ENCODE measurements around the gene SPRR5. TPM values are rescaled to one million over a fixed set of nuclear protein-coding genes. Genes with fewer than 3 reads are reported as not detected.

SPRR5 gene
- total and polyA plus RNA-seq, 2 donors (not counting 3 experiments of a cell fraction or from before 2014, with no cell fraction given): not detected

GRCh38 chr1:152912471-152912870 is 34.5 kb upstream of the SPRR5 start:
- H3K4me1 ChIP-seq (ENCODE audit: control insufficient read depth, extremely low read depth, insufficient read depth, low read length): no peaks in the 10 kb centered on the region
- no peaks in the 10 kb centered on the region for H3K9me1 ChIP-seq (replicated peaks; ENCODE audit: control insufficient read depth, extremely low read depth, insufficient read depth, low read length)
- DNase-seq (ENCODE audit: low read depth, low spot score) (no peak), FAIRE-seq (no peak)
- intact Hi-C loops (cut with micrococcal nuclease): no loop called here
- H3K27me3 ChIP-seq (ENCODE audit: control insufficient read depth in 2 of 2, insufficient read depth in 2 of 2, low read length in 2 of 2): no peaks in the 10 kb centered on the region
- dilution Hi-C loops (cut with MboI; ENCODE audit: extremely low pct_ligation_motif_present, low sequenced_read_pairs): no loop called here
- CTCF ChIA-PET: no interaction called here
- no peak overlapping the region for H3K9ac ChIP-seq (replicated peaks; ENCODE audit: extremely low read depth, insufficient read depth, low read length)
- no peak overlapping the region for H3K27ac ChIP-seq (ENCODE audit: insufficient read depth, low read depth, low read length)
- H4K20me1 ChIP-seq (replicated peaks; ENCODE audit: control insufficient read depth, extremely low read depth, insufficient read depth, low read length): no peaks in the 10 kb centered on the region
- H3K79me2 ChIP-seq (ENCODE audit: control insufficient read depth, insufficient read depth, low read length): no peaks in the 10 kb centered on the region
- TF ChIP-seq FOS (IDR thresholded peaks at IDR 0.05; ENCODE audit: borderline replicate concordance, insufficient read depth, low read length) (no peak), POLR2A (IDR thresholded peaks at IDR 0.05; ENCODE audit: low read depth, low read length) (no peak), EZH2 (IDR thresholded peaks at IDR 0.05; ENCODE audit: borderline replicate concordance, low read depth, low read length, severe bottlenecking) (no peak), MYC (IDR thresholded peaks at IDR 0.05; ENCODE audit: low read depth, low read length) (no peak), GATA2 (IDR thresholded peaks at IDR 0.05; ENCODE audit: insufficient read depth, insufficient read length, low read depth, low read length) (no peak), CTCF (IDR thresholded peaks at IDR 0.05; ENCODE audit: extremely low read depth in 1 of 2, insufficient read depth in 1 of 2, low read depth in 1 of 2, low read length in 2 of 2) (no peak), POLR2AphosphoS5 (IDR thresholded peaks at IDR 0.05; ENCODE audit: insufficient read depth, low read depth, low read length) (no peak), JUN (IDR thresholded peaks at IDR 0.05; ENCODE audit: borderline replicate concordance, insufficient read depth, insufficient read length, low read depth) (no peak), MAX (IDR thresholded peaks at IDR 0.05; ENCODE audit: insufficient read depth, insufficient read length) (no peak)
- no peak overlapping the region for H3K4me3 ChIP-seq (replicated peaks in 1 of 3; ENCODE audit: insufficient read depth in 1 of 3, low read depth in 1 of 3, low read length in 3 of 3)
- H2AFZ ChIP-seq (ENCODE audit: low read depth, low read length): no peak overlapping the region
- POLR2A ChIA-PET: no interaction called here
- no peaks in the 10 kb centered on the region for H3K36me3 ChIP-seq (ENCODE audit: control insufficient read depth in 2 of 2, extremely low read depth in 1 of 2, insufficient read depth in 2 of 2, low read length in 2 of 2)
- BruUV-seq (replicated peaks): no TSS peak
- H3K4me2 ChIP-seq (ENCODE audit: insufficient read depth, low read length): no peak overlapping the region
- no peaks in the 10 kb centered on the region for H3K9me3 ChIP-seq (replicated peaks; ENCODE audit: control insufficient read depth, insufficient read depth, low read length)

All from endothelial cell of umbilical vein (primary cell).